Ishikawa (cell line): ENCODE results near the gene PCSK7.

ENCODE experiments used
- CEBPB ChIP-seq: IDR thresholded peaks from 2 replicates; pipeline ENCODE4 v1.6.1; 2012
- CREB1 ChIP-seq: IDR thresholded peaks from 2 replicates; pipeline ENCODE4 v1.6.1; 2012; ENCODE audit warnings: low read depth
- EGR1 ChIP-seq: IDR thresholded peaks from 2 replicates; pipeline ENCODE4 v1.6.1; 2012
- EP300 ChIP-seq: IDR thresholded peaks from 2 replicates; pipeline ENCODE4 v1.6.1; 2012; ENCODE audit warnings: borderline replicate concordance
- FOXM1 ChIP-seq: IDR thresholded peaks from 2 replicates; pipeline ENCODE4 v1.6.1; 2012; ENCODE audit warnings: low read depth, borderline replicate concordance
- MAX ChIP-seq: IDR thresholded peaks from 2 replicates; pipeline ENCODE4 v1.6.1; 2012
- NFIC ChIP-seq: IDR thresholded peaks from 2 replicates; pipeline ENCODE4 v1.6.1; 2012
- RAD21 ChIP-seq: IDR thresholded peaks from 2 replicates; pipeline ENCODE4 v1.6.1; 2012; ENCODE audit warnings: low read depth
- REST ChIP-seq: IDR thresholded peaks from 2 replicates; pipeline ENCODE4 v1.6.1; 2012; ENCODE audit warnings: low read depth, mild to moderate bottlenecking
- TAF1 ChIP-seq: IDR thresholded peaks from 2 replicates; pipeline ENCODE4 v1.6.1; 2012; ENCODE audit warnings: low read depth, mild to moderate bottlenecking
- TCF12 ChIP-seq: IDR thresholded peaks from 2 replicates; pipeline ENCODE4 v1.6.1; 2012; ENCODE audit warnings: low read depth
- TEAD4 ChIP-seq: IDR thresholded peaks from 2 replicates; pipeline ENCODE4 v1.6.1; 2012
- YY1 ChIP-seq: IDR thresholded peaks from 2 replicates; pipeline ENCODE4 v1.6.1; 2012; ENCODE audit warnings: low read depth
- ZBTB7A ChIP-seq: IDR thresholded peaks from 2 replicates; pipeline ENCODE4 v1.6.1; 2012; ENCODE audit warnings: low read depth
- TF ChIP-seq, protein P1 (sequence below): IDR thresholded peaks from 2 replicates; pipeline ENCODE4 v1.6.1; 2012

Gene PCSK7

DNA sequence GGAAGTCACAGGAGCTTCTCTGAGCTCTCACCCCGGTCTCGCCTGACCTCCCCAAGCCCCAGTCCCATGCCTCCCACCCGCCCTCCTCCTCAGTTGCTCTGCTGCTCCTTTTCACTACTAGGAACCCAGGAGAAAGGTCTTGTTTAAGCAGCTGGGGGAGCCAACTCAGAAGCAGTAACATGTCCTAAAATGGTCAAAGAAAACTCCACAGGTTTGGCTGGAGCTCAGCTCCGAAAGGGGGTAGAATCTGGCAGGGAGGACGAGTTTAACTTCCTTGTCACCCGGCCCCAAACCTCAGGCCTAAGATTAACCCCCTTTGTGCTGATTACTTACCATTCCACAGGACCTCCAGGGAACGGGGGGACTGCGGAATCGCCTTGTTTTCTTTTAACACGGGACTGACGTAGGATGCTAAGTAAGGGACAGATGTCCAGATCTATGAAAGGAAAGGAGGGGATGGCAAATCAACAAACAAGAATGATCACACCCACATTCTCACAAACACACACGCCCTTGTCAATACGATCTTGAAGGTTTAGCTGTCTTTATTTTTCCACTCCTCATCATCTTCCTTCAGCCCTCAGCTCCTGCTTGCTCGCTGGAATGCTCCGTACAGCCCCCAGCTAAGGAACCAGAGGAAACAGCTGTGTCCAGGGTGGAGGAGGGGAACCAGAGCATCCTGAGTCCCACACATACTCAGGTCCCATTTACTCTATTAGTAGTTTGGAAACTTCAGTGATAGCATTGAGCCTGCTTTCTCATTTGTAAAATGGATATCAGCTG lies 13.5 kb downstream of the PCSK7 start:
- TF ChIP-seq, protein P1, sequence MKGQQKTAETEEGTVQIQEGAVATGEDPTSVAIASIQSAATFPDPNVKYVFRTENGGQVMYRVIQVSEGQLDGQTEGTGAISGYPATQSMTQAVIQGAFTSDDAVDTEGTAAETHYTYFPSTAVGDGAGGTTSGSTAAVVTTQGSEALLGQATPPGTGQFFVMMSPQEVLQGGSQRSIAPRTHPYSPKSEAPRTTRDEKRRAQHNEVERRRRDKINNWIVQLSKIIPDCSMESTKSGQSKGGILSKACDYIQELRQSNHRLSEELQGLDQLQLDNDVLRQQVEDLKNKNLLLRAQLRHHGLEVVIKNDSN: no peak
- TF ChIP-seq CEBPB (no peak), EP300 (no peak)

- TF ChIP-seq ZBTB7A: no peak
- TF ChIP-seq RAD21: no peak
- no peak for TF ChIP-seq TEAD4
- no peak for TF ChIP-seq MAX
- no peak for TF ChIP-seq YY1
- TF ChIP-seq, protein P1: no peak
- no peak for TF ChIP-seq EGR1
- TF ChIP-seq CEBPB: no peak
- no peak for TF ChIP-seq NFIC
- TF ChIP-seq REST: no peak
- no peak for TF ChIP-seq TAF1
- TF ChIP-seq TCF12: no peak
- no peak for TF ChIP-seq CREB1
- TF ChIP-seq EP300: no peak
- TF ChIP-seq FOXM1: no peak
These were observed 14.5 kb downstream of the PCSK7 start for GRCh38 chr11:117217141-117218084.

- TF ChIP-seq TEAD4: no peak
- TF ChIP-seq TCF12: no peak
- TF ChIP-seq, protein P1: no peak
- no peak for TF ChIP-seq YY1
- TF ChIP-seq MAX: no peak
- no peak for TF ChIP-seq EP300
- no peak for TF ChIP-seq RAD21
- no peak for TF ChIP-seq TAF1
- TF ChIP-seq CREB1: no peak
- TF ChIP-seq NFIC: no peak
- no peak for TF ChIP-seq FOXM1
- TF ChIP-seq REST: no peak
- no peak for TF ChIP-seq ZBTB7A
These were observed 17.3 kb downstream of the PCSK7 start for GRCh38 chr11:117214404-117215110.

GRCh38 chr11:117212697-117213355 lies 19.0 kb downstream of the PCSK7 start:
- TF ChIP-seq EP300: no peak
- TF ChIP-seq RAD21: no peak
- TF ChIP-seq REST: no peak
- TF ChIP-seq MAX: no peak
- TF ChIP-seq TCF12: no peak
- TF ChIP-seq CREB1: no peak
- no peak for TF ChIP-seq EGR1
- no peak for TF ChIP-seq NFIC
- TF ChIP-seq TAF1: no peak
- no peak for TF ChIP-seq TEAD4
- TF ChIP-seq FOXM1: no peak
- TF ChIP-seq, protein P1: no peak
- TF ChIP-seq ZBTB7A: no peak
- TF ChIP-seq YY1: no peak
- no peak for TF ChIP-seq CEBPB
